A673 (cell line): ENCODE data around the gene CPTP. TPM values are rescaled to one million over a fixed set of nuclear protein-coding genes. Genes with fewer than 3 reads are reported as not detected.
A peak's percentile ranks its signal among the peaks of the same experiment; 100 is the strongest.

Source experiments
- BruUV-seq: library from RNA; stranded (reverse); fragments of 400-500 nt; replicated peaks from 2 replicates; lab custom pipeline; 2021; lab: Mats Ljungman, UMichigan
- CTCF ChIA-PET: fragments of 300-600 bp; sonication (Branson Sonifier 250); formaldehyde crosslinking; loops from one replicate; lab custom pipeline; 2022; ENCODE audit warnings: antibody characterized with exemption; lab: Charles Lee
- POLR2A ChIA-PET: fragments of 300-600 bp; sonication (Branson Sonifier 250); formaldehyde crosslinking; loops from one replicate; lab custom pipeline; 2022; ENCODE audit warnings: antibody characterized with exemption; ENCODE audit not compliant: low non-redundant PET; lab: Charles Lee
- DNase-seq: peaks from one replicate; pipeline ENCODE4 v3.0.0-alpha.2; 2015; ENCODE audit warnings: low spot score
- H3K27ac ChIP-seq: fragments of 200-600 bp; sonication (generic); 2 replicates; pipeline ENCODE4 v1.5.1; 2016; ENCODE audit warnings: mixed run types, low read depth, mild to moderate bottlenecking, mixed read lengths, antibody characterized with exemption, low read length; ENCODE audit not compliant: poor library complexity, severe bottlenecking
- H3K27me3 ChIP-seq: fragments of 200-600 bp; sonication (generic); replicated peaks from 2 replicates; pipeline ENCODE4 v1.6.1; 2017; ENCODE audit warnings: mixed run types, low read depth, mild to moderate bottlenecking, mixed read lengths, antibody characterized with exemption, low read length; ENCODE audit not compliant: insufficient read depth, poor library complexity
- H3K36me3 ChIP-seq: fragments of 200-600 bp; sonication (generic); 2 replicates; pipeline ENCODE4 v1.6.1; 2016; ENCODE audit warnings: mixed run types, mild to moderate bottlenecking, mixed read lengths, antibody characterized with exemption, low read length; ENCODE audit not compliant: insufficient read depth, poor library complexity, severe bottlenecking
- H3K4me1 ChIP-seq: fragments of 200-600 bp; sonication (generic); 2 replicates; pipeline ENCODE4 v1.6.1; 2017; ENCODE audit warnings: mixed run types, mild to moderate bottlenecking, mixed read lengths, antibody characterized with exemption, low read length; ENCODE audit not compliant: insufficient read depth, poor library complexity, severe bottlenecking
- H3K4me3 ChIP-seq: fragments of 200-600 bp; sonication (generic); 2 replicates; pipeline ENCODE4 v1.5.1; 2016; ENCODE audit warnings: low read depth, mixed run types, mild to moderate bottlenecking, mixed read lengths, low read length; ENCODE audit not compliant: poor library complexity, severe bottlenecking
- H3K9me3 ChIP-seq: fragments of 200-600 bp; sonication (generic); 2 replicates; pipeline ENCODE4 v1.6.1; 2016; ENCODE audit warnings: mixed run types, low read depth, mild to moderate bottlenecking, mixed read lengths, antibody characterized with exemption, low read length; ENCODE audit not compliant: poor library complexity, severe bottlenecking
- EZH2 ChIP-seq: fragments of 200-600 bp; sonication (generic); IDR thresholded peaks from 2 replicates; pipeline ENCODE4 v1.6.1; 2017; ENCODE audit warnings: borderline replicate concordance, low read depth, mild to moderate bottlenecking, mixed read lengths, antibody characterized with exemption, low read length; ENCODE audit not compliant: poor library complexity, severe bottlenecking
- intact Hi-C: fragments of 100-400 bp; cut with micrococcal nuclease; formaldehyde crosslinking; loops from one replicate; pipeline ENCODE4 v1.10.0; 2022; ENCODE audit not compliant: unreplicated experiment
- total RNA-seq: library from RNA; stranded (reverse); gene quantifications from 2 replicates; pipeline ENCODE4 v1.2.3, GENCODE V29; 2021
- TF ChIP-seq, protein P1 (sequence below): fragments of 300-800, 200-600 bp; sonication (generic); conservative IDR thresholded peaks from 2 replicates; pipeline ENCODE4 v1.5.1; 2017; ENCODE audit warnings: low read depth, mild to moderate bottlenecking, antibody characterized with exemption, low read length, moderate library complexity, mixed read lengths

The CPTP gene
- total RNA-seq, 1 experiment from 2014 or later, result 17.0 TPM

- ChIA-PET CTCF (no interaction called here), POLR2A (no interaction called here)
- intact Hi-C loops, result loop anchor here (5.0 to 10.0 kb wide), 2 partner anchors 186 to 283 kb away; partner anchors contain the start of gene AGRN
- Histone ChIP-seq H3K4me1 (peaks cover 39% of the 10 kb centered on the region), H3K36me3 (peaks cover 15% of the 10 kb centered on the region), H3K4me3 (peak within 1 kb of the TSS; percentile 88), H3K27ac (peak within 1 kb of the TSS; percentile 96), H3K9me3 (no peaks in the 10 kb centered on the region), H3K27me3 (no peaks in the 10 kb centered on the region)
- TF ChIP-seq, protein P1, sequence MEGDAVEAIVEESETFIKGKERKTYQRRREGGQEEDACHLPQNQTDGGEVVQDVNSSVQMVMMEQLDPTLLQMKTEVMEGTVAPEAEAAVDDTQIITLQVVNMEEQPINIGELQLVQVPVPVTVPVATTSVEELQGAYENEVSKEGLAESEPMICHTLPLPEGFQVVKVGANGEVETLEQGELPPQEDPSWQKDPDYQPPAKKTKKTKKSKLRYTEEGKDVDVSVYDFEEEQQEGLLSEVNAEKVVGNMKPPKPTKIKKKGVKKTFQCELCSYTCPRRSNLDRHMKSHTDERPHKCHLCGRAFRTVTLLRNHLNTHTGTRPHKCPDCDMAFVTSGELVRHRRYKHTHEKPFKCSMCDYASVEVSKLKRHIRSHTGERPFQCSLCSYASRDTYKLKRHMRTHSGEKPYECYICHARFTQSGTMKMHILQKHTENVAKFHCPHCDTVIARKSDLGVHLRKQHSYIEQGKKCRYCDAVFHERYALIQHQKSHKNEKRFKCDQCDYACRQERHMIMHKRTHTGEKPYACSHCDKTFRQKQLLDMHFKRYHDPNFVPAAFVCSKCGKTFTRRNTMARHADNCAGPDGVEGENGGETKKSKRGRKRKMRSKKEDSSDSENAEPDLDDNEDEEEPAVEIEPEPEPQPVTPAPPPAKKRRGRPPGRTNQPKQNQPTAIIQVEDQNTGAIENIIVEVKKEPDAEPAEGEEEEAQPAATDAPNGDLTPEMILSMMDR, result no peak
- TF ChIP-seq EZH2, result no peak
- DNase-seq, result peak; percentile 96
- BruUV-seq, result no TSS peak
Measured at GRCh38 chr1:1307923-1308755, 16.5 kb upstream of the CPTP start, which contains the start of the genes ACAP3 and PUSL1. Gene ACAP3 (minus strand): TSS chr1:1307930. CDS start chr1:1307815, 115 bp downstream. Gene PUSL1 (plus strand): TSS chr1:1308597. CDS start chr1:1308644, 47 bp downstream.

DNA sequence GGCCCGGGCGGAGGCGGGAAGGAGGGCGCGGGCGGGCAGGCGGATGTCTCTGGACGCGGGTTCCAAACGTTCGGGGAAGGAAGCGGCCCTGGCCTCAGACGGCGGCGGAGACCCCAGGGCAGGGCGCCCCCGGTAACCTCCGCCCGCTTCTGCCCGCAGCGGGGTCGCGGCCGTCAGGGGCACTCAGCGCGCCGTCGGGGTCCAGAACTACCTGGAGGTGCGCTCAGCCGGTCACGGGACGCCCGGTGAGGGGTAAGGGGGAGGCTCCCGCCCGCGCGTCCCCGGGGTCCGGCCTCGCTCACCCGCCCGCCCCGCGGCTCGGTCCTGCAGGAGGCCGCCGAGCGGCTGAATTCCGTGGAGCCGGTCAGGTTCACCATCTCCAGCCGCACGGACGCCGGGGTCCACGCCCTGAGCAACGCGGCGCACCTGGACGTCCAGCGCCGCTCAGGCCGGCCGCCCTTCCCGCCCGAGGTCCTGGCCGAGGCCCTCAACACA lies 15.8 kb upstream of the CPTP start:
- Histone ChIP-seq H3K36me3 (peaks cover 21% of the 10 kb centered on the region), H3K27ac (peak overlapping the region; percentile 96), H3K9me3 (no peaks in the 10 kb centered on the region), H3K27me3 (no peaks in the 10 kb centered on the region), H3K4me1 (peaks cover 38% of the 10 kb centered on the region), H3K4me3 (peak overlapping the region; percentile 88)
- no peak for DNase-seq
- BruUV-seq, result TSS peak; percentile 48
- TF ChIP-seq EZH2, result no peak
- TF ChIP-seq, protein P1, result no peak
- intact Hi-C loops, result loop anchor here (5.0 to 10.0 kb wide), 2 partner anchors 187 to 284 kb away; partner anchors contain the start of gene AGRN
- CTCF ChIA-PET, result no interaction called here
- POLR2A ChIA-PET, result interaction anchor here (0.5 kb wide), 1 partner anchor 360 kb away, joined by 8 read pairs; no protein-coding TSS in a partner anchor

DNA sequence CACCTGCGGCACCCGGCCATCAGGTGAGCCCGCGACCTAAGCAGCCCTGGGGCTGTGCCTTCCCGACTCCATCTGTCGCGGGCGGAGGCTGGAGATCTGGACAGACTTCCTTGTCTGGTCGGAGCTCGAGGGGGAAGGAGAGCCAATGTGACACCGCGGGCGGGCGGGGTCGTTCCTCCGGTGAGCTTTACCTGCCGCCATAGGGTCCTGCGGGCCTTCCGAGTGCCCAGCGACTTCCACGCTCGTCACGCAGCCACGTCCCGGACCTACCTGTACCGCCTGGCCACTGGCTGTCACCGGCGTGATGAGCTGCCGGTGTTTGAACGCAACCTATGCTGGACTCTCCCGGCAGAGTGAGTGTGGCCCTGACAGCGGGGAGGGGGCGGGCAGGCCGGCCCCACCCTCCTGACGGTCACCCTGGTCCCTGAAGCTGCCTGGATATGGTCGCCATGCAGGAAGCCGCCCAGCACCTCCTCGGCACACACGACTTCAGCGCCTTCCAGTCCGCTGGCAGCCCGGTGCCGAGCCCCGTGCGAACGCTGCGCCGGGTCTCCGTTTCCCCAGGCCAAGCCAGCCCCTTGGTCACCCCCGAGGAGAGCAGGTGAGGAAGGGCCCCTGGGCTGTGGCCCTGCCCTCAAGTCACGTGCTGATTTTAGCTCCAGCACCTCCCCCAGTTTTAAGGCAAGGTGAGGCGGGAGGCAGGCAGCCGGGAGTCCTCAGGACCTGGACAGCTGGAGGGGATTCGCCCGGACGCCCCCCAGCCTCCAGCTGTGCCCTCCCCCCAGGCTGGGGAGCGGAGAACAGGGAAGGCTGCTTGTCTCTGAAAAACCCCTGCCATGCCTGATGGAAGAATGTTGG lies 15.1 kb upstream of the CPTP start:
- DNase-seq, result peak; percentile 37
- no TSS peak for BruUV-seq
- Histone ChIP-seq H3K4me1 (peaks cover 31% of the 10 kb centered on the region), H3K36me3 (peaks cover 27% of the 10 kb centered on the region), H3K4me3 (peak overlapping the region; percentile 88), H3K9me3 (no peaks in the 10 kb centered on the region), H3K27me3 (no peaks in the 10 kb centered on the region), H3K27ac (peak overlapping the region; percentile 96)
- TF ChIP-seq, protein P1, result no peak
- TF ChIP-seq EZH2, result no peak
- ChIA-PET CTCF (no interaction called here), POLR2A (interaction anchor here (0.5 kb wide), 1 partner anchor 361 kb away, joined by 8 read pairs; no protein-coding TSS in a partner anchor)
- intact Hi-C loops, result loop anchor here (5.0 to 10.0 kb wide), 2 partner anchors 187 to 285 kb away; partner anchors contain the start of gene AGRN
